ENCODE data around the gene COA1. TPM values are rescaled to one million over a fixed set of nuclear protein-coding genes. Genes with fewer than 3 reads are reported as not detected.

The COA1 gene
- polyA plus RNA-seq, 1 donor from 2014 or later = 157 TPM

DNA sequence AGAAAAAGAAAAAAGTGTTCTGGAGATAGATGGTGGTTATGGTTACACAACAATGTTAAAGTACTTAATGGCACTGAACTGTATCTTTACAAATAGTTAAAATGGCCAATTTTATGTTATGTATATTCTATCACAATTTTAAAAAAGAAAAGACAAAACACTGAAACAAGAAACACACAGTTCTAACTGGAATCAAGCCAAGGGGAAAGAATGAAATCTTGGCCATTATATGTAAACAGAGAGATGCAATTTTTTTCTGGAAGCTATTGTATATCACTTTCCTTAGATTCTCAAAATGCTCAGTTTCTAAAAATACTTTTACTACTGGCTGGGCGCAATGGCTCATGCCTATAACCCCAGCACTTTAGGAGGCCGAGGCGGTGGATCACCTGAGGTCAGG lies 4.1 kb downstream of the COA1 start:
- Histone ChIP-seq H3K9ac (ENCODE audit: low read length) (no peak overlapping the region), H4K20me1 (ENCODE audit: insufficient read depth) (no peaks in the 10 kb centered on the region), H2AFZ (ENCODE audit: low read depth, low read length) (no peak overlapping the region), H3F3A (ENCODE audit: insufficient read depth, low read length, poor library complexity, severe bottlenecking) (no peaks in the 10 kb centered on the region), H3K4me2 (ENCODE audit: low read length) (no peak overlapping the region), H3K79me2 (replicated peaks; ENCODE audit: insufficient read depth, low read length) (peaks cover 70% of the 10 kb centered on the region), H3K27ac (ENCODE audit: low read length) (no peak overlapping the region), H3K36me3 (ENCODE audit: insufficient read depth, low read length) (no peaks in the 10 kb centered on the region), H3K9me3 (ENCODE audit: low read length) (no peaks in the 10 kb centered on the region), H3K9me2 (ENCODE audit: insufficient read depth, low read length) (no peaks in the 10 kb centered on the region), H3K4me3 (ENCODE audit: low read length) (no peak overlapping the region), H3K27me3 (ENCODE audit: insufficient read depth, low read depth, low read length) (no peaks in the 10 kb centered on the region)
- TF ChIP-seq MXI1 (conservative IDR thresholded peaks at IDR 0.05; ENCODE audit: poor library complexity, severe bottlenecking) (no peak), EP300 (conservative IDR thresholded peaks at IDR 0.05; ENCODE audit: poor library complexity, severe bottlenecking) (no peak), RAD21 (conservative IDR thresholded peaks at IDR 0.05) (no peak), TAF1 (IDR thresholded peaks at IDR 0.05; ENCODE audit: low read depth) (no peak), POLR2AphosphoS5 (IDR thresholded peaks at IDR 0.05) (no peak), SMC3 (conservative IDR thresholded peaks at IDR 0.05; ENCODE audit: poor library complexity) (no peak), EZH2 (IDR thresholded peaks at IDR 0.05; ENCODE audit: borderline replicate concordance, insufficient read depth, low read length, poor library complexity, severe bottlenecking) (no peak)
- TF ChIP-seq, protein P1, sequence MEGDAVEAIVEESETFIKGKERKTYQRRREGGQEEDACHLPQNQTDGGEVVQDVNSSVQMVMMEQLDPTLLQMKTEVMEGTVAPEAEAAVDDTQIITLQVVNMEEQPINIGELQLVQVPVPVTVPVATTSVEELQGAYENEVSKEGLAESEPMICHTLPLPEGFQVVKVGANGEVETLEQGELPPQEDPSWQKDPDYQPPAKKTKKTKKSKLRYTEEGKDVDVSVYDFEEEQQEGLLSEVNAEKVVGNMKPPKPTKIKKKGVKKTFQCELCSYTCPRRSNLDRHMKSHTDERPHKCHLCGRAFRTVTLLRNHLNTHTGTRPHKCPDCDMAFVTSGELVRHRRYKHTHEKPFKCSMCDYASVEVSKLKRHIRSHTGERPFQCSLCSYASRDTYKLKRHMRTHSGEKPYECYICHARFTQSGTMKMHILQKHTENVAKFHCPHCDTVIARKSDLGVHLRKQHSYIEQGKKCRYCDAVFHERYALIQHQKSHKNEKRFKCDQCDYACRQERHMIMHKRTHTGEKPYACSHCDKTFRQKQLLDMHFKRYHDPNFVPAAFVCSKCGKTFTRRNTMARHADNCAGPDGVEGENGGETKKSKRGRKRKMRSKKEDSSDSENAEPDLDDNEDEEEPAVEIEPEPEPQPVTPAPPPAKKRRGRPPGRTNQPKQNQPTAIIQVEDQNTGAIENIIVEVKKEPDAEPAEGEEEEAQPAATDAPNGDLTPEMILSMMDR (IDR thresholded peaks at IDR 0.05; ENCODE audit: poor library complexity, severe bottlenecking) = no peak
- TF ChIP-seq, protein P2, sequence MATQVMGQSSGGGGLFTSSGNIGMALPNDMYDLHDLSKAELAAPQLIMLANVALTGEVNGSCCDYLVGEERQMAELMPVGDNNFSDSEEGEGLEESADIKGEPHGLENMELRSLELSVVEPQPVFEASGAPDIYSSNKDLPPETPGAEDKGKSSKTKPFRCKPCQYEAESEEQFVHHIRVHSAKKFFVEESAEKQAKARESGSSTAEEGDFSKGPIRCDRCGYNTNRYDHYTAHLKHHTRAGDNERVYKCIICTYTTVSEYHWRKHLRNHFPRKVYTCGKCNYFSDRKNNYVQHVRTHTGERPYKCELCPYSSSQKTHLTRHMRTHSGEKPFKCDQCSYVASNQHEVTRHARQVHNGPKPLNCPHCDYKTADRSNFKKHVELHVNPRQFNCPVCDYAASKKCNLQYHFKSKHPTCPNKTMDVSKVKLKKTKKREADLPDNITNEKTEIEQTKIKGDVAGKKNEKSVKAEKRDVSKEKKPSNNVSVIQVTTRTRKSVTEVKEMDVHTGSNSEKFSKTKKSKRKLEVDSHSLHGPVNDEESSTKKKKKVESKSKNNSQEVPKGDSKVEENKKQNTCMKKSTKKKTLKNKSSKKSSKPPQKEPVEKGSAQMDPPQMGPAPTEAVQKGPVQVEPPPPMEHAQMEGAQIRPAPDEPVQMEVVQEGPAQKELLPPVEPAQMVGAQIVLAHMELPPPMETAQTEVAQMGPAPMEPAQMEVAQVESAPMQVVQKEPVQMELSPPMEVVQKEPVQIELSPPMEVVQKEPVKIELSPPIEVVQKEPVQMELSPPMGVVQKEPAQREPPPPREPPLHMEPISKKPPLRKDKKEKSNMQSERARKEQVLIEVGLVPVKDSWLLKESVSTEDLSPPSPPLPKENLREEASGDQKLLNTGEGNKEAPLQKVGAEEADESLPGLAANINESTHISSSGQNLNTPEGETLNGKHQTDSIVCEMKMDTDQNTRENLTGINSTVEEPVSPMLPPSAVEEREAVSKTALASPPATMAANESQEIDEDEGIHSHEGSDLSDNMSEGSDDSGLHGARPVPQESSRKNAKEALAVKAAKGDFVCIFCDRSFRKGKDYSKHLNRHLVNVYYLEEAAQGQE (IDR thresholded peaks at IDR 0.05; ENCODE audit: borderline replicate concordance) = no peak

DNA sequence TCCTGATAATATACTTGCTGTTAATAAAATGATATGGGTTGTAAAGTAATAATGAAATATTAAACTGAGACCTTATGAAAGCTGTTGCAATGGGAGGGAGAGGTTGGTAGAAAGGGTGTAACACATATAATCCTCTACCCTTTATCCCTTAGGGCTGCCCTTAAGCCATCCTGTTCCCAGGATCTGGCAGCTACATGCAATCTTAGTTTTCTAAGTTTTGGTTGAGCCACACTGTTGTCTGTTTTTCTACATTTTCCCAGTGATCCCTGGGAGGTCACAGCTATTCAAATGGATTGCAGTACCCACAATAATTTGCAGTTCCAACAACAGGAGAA lies 6.3 kb downstream of the COA1 start:
- Histone ChIP-seq H3K79me2 (replicated peaks; ENCODE audit: insufficient read depth, low read length) (peaks cover 73% of the 10 kb centered on the region), H4K20me1 (ENCODE audit: insufficient read depth) (no peaks in the 10 kb centered on the region), H3K27me3 (ENCODE audit: insufficient read depth, low read depth, low read length) (no peaks in the 10 kb centered on the region), H3K27ac (ENCODE audit: low read length) (no peak overlapping the region), H3K9me2 (ENCODE audit: insufficient read depth, low read length) (no peaks in the 10 kb centered on the region), H3F3A (ENCODE audit: insufficient read depth, low read length, poor library complexity, severe bottlenecking) (no peaks in the 10 kb centered on the region), H3K4me2 (ENCODE audit: low read length) (no peak overlapping the region), H3K4me3 (ENCODE audit: low read length) (no peak overlapping the region), H2AFZ (ENCODE audit: low read depth, low read length) (no peak overlapping the region), H3K9ac (ENCODE audit: low read length) (no peak overlapping the region), H3K9me3 (ENCODE audit: low read length) (no peaks in the 10 kb centered on the region), H3K36me3 (ENCODE audit: insufficient read depth, low read length) (no peaks in the 10 kb centered on the region)
- no peak for TF ChIP-seq MXI1 (conservative IDR thresholded peaks at IDR 0.05; ENCODE audit: poor library complexity, severe bottlenecking)
- no peak for TF ChIP-seq SMC3 (conservative IDR thresholded peaks at IDR 0.05; ENCODE audit: poor library complexity)
- TF ChIP-seq TAF1 (IDR thresholded peaks at IDR 0.05; ENCODE audit: low read depth) = no peak
- TF ChIP-seq EP300 (conservative IDR thresholded peaks at IDR 0.05; ENCODE audit: poor library complexity, severe bottlenecking) = no peak
- TF ChIP-seq, protein P2 (IDR thresholded peaks at IDR 0.05; ENCODE audit: borderline replicate concordance) = no peak
- TF ChIP-seq, protein P1 (IDR thresholded peaks at IDR 0.05; ENCODE audit: poor library complexity, severe bottlenecking) = no peak
- no peak for TF ChIP-seq RAD21 (conservative IDR thresholded peaks at IDR 0.05)
- TF ChIP-seq EZH2 (IDR thresholded peaks at IDR 0.05; ENCODE audit: borderline replicate concordance, insufficient read depth, low read length, poor library complexity, severe bottlenecking) = no peak
- no peak for TF ChIP-seq POLR2AphosphoS5 (IDR thresholded peaks at IDR 0.05)

All from neural cell (in vitro differentiated cells).